Natural killer cell (primary cell): ENCODE data around the gene SMARCD3. TPM values are rescaled to one million over a fixed set of nuclear protein-coding genes. Genes with fewer than 3 reads are reported as not detected.

ENCODE experiments used
- ATAC-seq, 3 donors: fragments of 150-1000 bp in 2 of 3; fragments of 200-7000 bp in 1 of 3; cut with Tn5 transposase; 1 replicate in 1 of 3; 2 replicates in 2 of 3; pipeline ENCODE4 v1.10.0; 2021; ENCODE audit warnings: mild to moderate bottlenecking in 2 of 3, moderate library complexity in 2 of 3
- DNase-seq, 2 donors: peaks; one replicate each; pipeline versions ENCODE4 v3.0.0 to v3.0.0-alpha.2; 2013 to 2021; ENCODE audit warnings: mixed read lengths in 1 of 2
- H3K27ac ChIP-seq: one replicate; pipeline ENCODE4 v1.5.1; 2013; ENCODE audit warnings: mild to moderate bottlenecking, low read length
- H3K27me3 ChIP-seq: one replicate; pipeline ENCODE4 v1.6.1; 2013; ENCODE audit warnings: low read length; ENCODE audit not compliant: control insufficient read depth, insufficient read depth
- H3K36me3 ChIP-seq: one replicate; pipeline ENCODE4 v1.6.1; 2013; ENCODE audit warnings: low read length; ENCODE audit not compliant: control insufficient read depth, insufficient read depth
- H3K4me1 ChIP-seq: one replicate; pipeline ENCODE4 v1.6.1; 2013; ENCODE audit warnings: low read length; ENCODE audit not compliant: control insufficient read depth, insufficient read depth
- H3K4me3 ChIP-seq: one replicate; pipeline ENCODE4 v1.5.1; 2013; ENCODE audit warnings: low read length
- H3K9me3 ChIP-seq: one replicate; pipeline ENCODE4 v1.6.1; 2013; ENCODE audit warnings: low read length; ENCODE audit not compliant: control insufficient read depth, insufficient read depth
- H3K27ac Mint-ChIP-seq, 2 donors: one replicate each; pipeline ENCODE4 v1.8.0; 2022; ENCODE audit warnings: mild to moderate bottlenecking in 2 of 2, mixed read lengths in 2 of 2, moderate library complexity in 1 of 2
- H3K27me3 Mint-ChIP-seq, 2 donors: one replicate each; pipeline ENCODE4 v1.8.0; 2022; ENCODE audit warnings: low read depth in 2 of 2, mixed read lengths in 2 of 2
- H3K36me3 Mint-ChIP-seq: one replicate; pipeline ENCODE4 v1.8.0; 2022; ENCODE audit warnings: mixed read lengths
- H3K4me1 Mint-ChIP-seq, 2 donors: one replicate each; pipeline ENCODE4 v1.8.0; 2022; ENCODE audit warnings: mixed read lengths in 2 of 2
- H3K4me3 Mint-ChIP-seq: one replicate; pipeline ENCODE4 v1.8.0; 2022; ENCODE audit warnings: mild to moderate bottlenecking, moderate library complexity, mixed read lengths
- H3K9me3 Mint-ChIP-seq, 2 donors: one replicate each; pipeline ENCODE4 v1.8.0; 2022; ENCODE audit warnings: mixed read lengths in 2 of 2
- WGBS: methylation state at CpG from one replicate; pipeline ENCODE4 v1.1.7; 2013; ENCODE audit warnings: missing lambda C conversion rate; ENCODE audit not compliant: insufficient coverage; 5-methylcytosine and 5-hydroxymethylcytosine counted together
- intact Hi-C: fragments of 100-400 bp; cut with micrococcal nuclease; formaldehyde crosslinking; loops from one replicate; pipeline ENCODE4 v1.14.2; 2022
- total RNA-seq, 4 donors: library from RNA; stranded (reverse); fragments of 120-200 nt in 1 of 4; gene quantifications; one replicate each; pipeline versions ENCODE4 v1.2.3 to v1.2.4, GENCODE V29; 2013 to 2022
- TF ChIP-seq, protein P1 (sequence below): fragments of 200-600 bp; IDR thresholded peaks from one replicate; pipeline ENCODE4 v1.8.0; 2022; ENCODE audit warnings: antibody characterized with exemption

Gene SMARCD3
- total RNA-seq, 3 donors from 2014 or later (not counting 1 experiment from before 2014, with no cell fraction given): 3.1 to 8.7 (median 6.5) TPM

DNA sequence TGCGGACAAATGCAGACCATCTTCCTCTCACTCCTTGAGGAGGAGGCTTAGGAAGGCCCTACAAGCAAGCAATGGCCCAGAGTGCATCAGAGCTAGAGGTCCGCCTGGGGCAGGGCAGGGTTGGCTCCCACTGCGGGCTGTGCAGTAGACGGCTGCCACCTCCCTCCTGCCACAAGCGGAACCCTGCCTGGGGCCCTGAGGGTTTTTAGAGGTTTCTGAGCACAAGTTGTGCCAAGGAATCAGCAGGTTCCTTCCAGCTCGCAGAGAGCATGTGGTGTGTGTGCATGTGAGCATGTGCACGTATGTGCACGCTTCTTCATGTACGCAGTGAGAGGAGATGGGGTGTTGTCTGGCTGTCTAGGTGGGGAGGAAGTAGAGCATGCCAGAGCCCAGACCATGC lies 25.9 kb upstream of the SMARCD3 start:
- ATAC-seq (no peak), DNase-seq (no peak)
- TF ChIP-seq, protein P1, sequence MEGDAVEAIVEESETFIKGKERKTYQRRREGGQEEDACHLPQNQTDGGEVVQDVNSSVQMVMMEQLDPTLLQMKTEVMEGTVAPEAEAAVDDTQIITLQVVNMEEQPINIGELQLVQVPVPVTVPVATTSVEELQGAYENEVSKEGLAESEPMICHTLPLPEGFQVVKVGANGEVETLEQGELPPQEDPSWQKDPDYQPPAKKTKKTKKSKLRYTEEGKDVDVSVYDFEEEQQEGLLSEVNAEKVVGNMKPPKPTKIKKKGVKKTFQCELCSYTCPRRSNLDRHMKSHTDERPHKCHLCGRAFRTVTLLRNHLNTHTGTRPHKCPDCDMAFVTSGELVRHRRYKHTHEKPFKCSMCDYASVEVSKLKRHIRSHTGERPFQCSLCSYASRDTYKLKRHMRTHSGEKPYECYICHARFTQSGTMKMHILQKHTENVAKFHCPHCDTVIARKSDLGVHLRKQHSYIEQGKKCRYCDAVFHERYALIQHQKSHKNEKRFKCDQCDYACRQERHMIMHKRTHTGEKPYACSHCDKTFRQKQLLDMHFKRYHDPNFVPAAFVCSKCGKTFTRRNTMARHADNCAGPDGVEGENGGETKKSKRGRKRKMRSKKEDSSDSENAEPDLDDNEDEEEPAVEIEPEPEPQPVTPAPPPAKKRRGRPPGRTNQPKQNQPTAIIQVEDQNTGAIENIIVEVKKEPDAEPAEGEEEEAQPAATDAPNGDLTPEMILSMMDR: no peak
- H3K9me3 ChIP-seq: no peaks in the 10 kb centered on the region
- peaks cover 12 to 25% of the 10 kb centered on the region in 2 donors for H3K27me3 Mint-ChIP-seq
- H3K27me3 ChIP-seq: peaks cover 2% of the 10 kb centered on the region
- no peak overlapping the region for H3K27ac ChIP-seq
- intact Hi-C loops: no loop called here
- H3K9me3 Mint-ChIP-seq: no peaks in the 10 kb centered on the region
- H3K4me1 Mint-ChIP-seq: peaks cover 0 to 19% of the 10 kb centered on the region in 2 donors
- H3K4me1 ChIP-seq: peaks cover 50% of the 10 kb centered on the region
- H3K36me3 Mint-ChIP-seq: no peaks in the 10 kb centered on the region
- H3K27ac Mint-ChIP-seq: no peak overlapping the region
- H3K4me3 ChIP-seq: no peak overlapping the region
- H3K4me3 Mint-ChIP-seq: peak overlapping the region; percentile 52
- WGBS: 68% methylated on average over 9 of the region's 9 CpGs
- no peaks in the 10 kb centered on the region for H3K36me3 ChIP-seq

DNA sequence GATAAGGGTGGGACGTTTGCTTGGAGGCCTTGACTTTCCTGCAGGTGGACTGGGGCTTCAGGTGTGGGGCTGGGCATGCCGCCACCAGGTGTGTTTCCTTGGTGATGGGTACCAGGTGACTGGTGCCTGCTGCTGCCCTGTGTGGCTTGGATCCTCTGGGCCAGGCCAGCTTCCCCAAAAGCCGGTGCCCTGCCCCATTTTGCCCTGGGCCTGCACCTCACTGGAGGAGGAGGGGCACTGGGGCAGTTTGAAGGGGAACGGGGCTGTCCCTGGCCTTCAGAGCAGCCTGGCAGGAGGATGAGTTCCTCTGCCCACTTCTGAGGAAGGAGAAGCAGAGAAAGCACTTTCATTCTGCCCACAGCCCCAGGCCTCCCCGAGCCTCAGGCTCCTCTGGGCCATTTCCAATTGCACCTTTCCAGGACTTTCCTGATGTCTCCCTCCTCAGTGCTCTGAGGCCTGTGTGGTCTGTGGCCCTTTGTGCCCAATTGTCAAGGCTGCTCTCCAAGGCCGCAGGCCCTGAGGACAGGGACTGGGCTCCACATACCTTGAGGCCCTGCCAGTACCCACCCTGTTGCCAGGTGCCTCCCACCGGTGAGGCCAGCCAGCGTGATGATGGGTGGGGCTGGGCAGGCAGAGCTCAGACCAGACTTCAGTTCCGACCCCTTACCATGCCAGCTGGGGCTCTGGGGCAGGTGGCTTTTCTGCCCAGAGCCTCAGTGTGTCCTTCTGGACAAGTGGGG lies 25.3 kb upstream of the SMARCD3 start:
- peaks cover 50% of the 10 kb centered on the region for H3K4me1 ChIP-seq

DNA sequence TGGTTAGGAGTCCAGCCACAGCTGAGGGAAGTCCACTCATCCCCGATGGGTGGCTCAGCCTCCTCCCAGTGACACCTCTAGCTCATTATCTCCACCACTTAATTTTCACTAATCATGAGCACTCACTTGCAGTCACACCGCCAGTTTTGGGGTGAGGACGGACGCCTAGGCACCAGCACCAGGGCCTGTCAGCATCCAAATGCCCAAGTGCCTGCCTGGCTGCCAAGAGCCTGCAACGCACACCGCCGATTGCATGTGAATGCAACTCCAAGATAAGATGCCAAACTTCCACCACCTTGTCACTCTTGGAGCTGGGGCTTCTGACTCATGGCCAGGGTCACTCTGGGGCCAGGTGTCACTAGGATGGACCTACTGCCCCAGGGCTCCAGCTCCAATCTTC lies 24.4 kb upstream of the SMARCD3 start:
- ATAC-seq (no peak), DNase-seq (no peak)
- peaks cover 50% of the 10 kb centered on the region for H3K4me1 ChIP-seq
- H3K27ac Mint-ChIP-seq: no peak overlapping the region
- no peaks in the 10 kb centered on the region for H3K36me3 Mint-ChIP-seq
- H3K9me3 ChIP-seq: no peaks in the 10 kb centered on the region
- H3K27me3 ChIP-seq: peaks cover 2% of the 10 kb centered on the region
- no peak overlapping the region for H3K4me3 ChIP-seq
- H3K36me3 ChIP-seq: no peaks in the 10 kb centered on the region
- peaks cover 12 to 19% of the 10 kb centered on the region in 2 donors for H3K27me3 Mint-ChIP-seq
- no peak overlapping the region for H3K4me3 Mint-ChIP-seq
- no peak overlapping the region for H3K27ac ChIP-seq
- 95% methylated on average over 7 of the region's 7 CpGs for WGBS
- H3K4me1 Mint-ChIP-seq: peaks cover 0 to 19% of the 10 kb centered on the region in 2 donors
- TF ChIP-seq, protein P1: no peak
- intact Hi-C loops: no loop called here
- no peaks in the 10 kb centered on the region for H3K9me3 Mint-ChIP-seq

More for the DNA sequence above, 25.3 kb upstream of the SMARCD3 start:
- peak in 1 of 3 donors; percentile 28 for ATAC-seq
- no peaks in the 10 kb centered on the region for H3K9me3 Mint-ChIP-seq
- DNase-seq: no peak
- Histone ChIP-seq H3K9me3 (no peaks in the 10 kb centered on the region), H3K27ac (no peak overlapping the region), H3K4me3 (no peak overlapping the region), H3K36me3 (no peaks in the 10 kb centered on the region), H3K27me3 (peaks cover 2% of the 10 kb centered on the region)
- H3K36me3 Mint-ChIP-seq: no peaks in the 10 kb centered on the region
- peaks cover 12 to 22% of the 10 kb centered on the region in 2 donors for H3K27me3 Mint-ChIP-seq
- peaks cover 0 to 19% of the 10 kb centered on the region in 2 donors for H3K4me1 Mint-ChIP-seq
- TF ChIP-seq, protein P1: no peak
- intact Hi-C loops: no loop called here
- no peak overlapping the region for H3K4me3 Mint-ChIP-seq
- WGBS: 55% methylated on average over 9 of the region's 9 CpGs
- no peak overlapping the region for H3K27ac Mint-ChIP-seq
